Measurements from ENCODE around the gene MED12L. TPM values are rescaled to one million over a fixed set of nuclear protein-coding genes. Genes with fewer than 3 reads are reported as not detected.

The MED12L gene
- total and polyA plus RNA-seq, 2 experiments from 2014 or later = 0.07 to 2.7 TPM

DNA sequence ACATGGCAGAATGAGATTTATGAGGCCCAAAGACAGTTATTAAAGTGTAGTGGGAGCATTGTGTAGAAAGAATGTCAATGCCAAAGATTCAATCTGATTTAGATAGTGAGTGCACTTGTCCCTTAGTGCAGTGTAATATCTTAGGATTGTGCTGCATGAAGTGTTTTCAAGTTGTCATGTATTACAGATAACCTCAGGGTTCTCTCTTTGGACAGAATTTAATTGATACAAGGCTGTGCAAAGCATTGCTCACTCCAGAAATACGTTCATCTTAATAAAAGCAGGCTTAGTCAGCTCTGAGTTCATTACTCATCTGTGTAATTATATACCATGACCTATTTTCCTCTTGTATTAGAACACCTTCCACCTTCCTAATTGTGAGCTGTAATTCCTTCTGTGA, 133.6 kb downstream of the MED12L start:
- Histone ChIP-seq H3K4me2 (no peak overlapping the region), H3K27ac (no peak overlapping the region), H3K9me3 (ENCODE audit: low read depth) (no peaks in the 10 kb centered on the region), H2AFZ (no peak overlapping the region), H3K4me1 (ENCODE audit: insufficient read depth) (no peaks in the 10 kb centered on the region), H3K79me2 (no peaks in the 10 kb centered on the region), H3K9me2 (replicated peaks; ENCODE audit: insufficient read depth) (no peaks in the 10 kb centered on the region), H3K4me3 (no peak overlapping the region), H3K36me3 (replicated peaks; ENCODE audit: insufficient read depth, low read depth) (no peaks in the 10 kb centered on the region), H4K20me1 (ENCODE audit: insufficient read depth, poor library complexity, severe bottlenecking) (no peaks in the 10 kb centered on the region), H3K27me3 (no peaks in the 10 kb centered on the region)
- TF ChIP-seq EZH2 (IDR thresholded peaks at IDR 0.05; ENCODE audit: borderline replicate concordance) (no peak), EZH2phosphoT487 (IDR thresholded peaks at IDR 0.05; ENCODE audit: low read depth, severe bottlenecking, unreplicated experiment) (no peak)
- TF ChIP-seq, protein P1, sequence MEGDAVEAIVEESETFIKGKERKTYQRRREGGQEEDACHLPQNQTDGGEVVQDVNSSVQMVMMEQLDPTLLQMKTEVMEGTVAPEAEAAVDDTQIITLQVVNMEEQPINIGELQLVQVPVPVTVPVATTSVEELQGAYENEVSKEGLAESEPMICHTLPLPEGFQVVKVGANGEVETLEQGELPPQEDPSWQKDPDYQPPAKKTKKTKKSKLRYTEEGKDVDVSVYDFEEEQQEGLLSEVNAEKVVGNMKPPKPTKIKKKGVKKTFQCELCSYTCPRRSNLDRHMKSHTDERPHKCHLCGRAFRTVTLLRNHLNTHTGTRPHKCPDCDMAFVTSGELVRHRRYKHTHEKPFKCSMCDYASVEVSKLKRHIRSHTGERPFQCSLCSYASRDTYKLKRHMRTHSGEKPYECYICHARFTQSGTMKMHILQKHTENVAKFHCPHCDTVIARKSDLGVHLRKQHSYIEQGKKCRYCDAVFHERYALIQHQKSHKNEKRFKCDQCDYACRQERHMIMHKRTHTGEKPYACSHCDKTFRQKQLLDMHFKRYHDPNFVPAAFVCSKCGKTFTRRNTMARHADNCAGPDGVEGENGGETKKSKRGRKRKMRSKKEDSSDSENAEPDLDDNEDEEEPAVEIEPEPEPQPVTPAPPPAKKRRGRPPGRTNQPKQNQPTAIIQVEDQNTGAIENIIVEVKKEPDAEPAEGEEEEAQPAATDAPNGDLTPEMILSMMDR (IDR thresholded peaks at IDR 0.05; ENCODE audit: poor library complexity) = no peak
- DNase-seq (ENCODE audit: low spot score) = no peak
- WGBS (ENCODE audit: low lambda C conversion rate, missing lambda C conversion rate) = 48% methylated on average over 1 of the region's 1 CpG

DNA sequence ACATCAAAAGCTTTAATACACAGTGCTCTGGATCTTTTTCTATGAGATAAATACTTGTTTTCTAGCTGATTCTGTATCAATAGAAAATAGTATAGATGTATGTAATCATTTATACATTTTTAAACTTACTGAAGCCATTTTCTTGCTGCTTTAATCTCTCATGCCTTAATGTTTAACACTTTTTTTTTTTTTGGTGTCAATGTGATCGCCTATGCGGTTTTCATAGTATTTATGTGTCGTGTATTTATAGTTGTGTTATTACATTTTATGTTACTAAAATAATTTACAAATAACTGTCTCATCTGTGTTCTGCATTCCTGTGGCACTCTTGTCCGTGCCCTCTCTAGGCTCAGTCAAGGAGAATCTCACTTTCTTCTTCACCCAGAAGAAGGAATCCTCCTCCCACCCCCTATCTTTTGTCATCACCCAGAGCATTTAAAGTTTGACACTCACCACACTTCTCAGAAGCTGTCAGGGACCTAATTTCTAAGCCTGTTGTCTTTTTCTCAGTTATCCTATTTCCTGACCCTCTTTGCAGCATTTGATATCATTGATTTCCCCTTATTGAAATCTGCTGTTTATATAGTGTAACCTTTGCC, 138.9 kb downstream of the MED12L start:
- Histone ChIP-seq H3K27ac (no peak overlapping the region), H3K4me1 (ENCODE audit: insufficient read depth) (peaks cover 13% of the 10 kb centered on the region), H2AFZ (no peak overlapping the region), H3K27me3 (no peaks in the 10 kb centered on the region), H3K4me2 (no peak overlapping the region), H3K79me2 (no peaks in the 10 kb centered on the region), H3K4me3 (no peak overlapping the region), H3K9me3 (ENCODE audit: low read depth) (no peaks in the 10 kb centered on the region), H3K36me3 (replicated peaks; ENCODE audit: insufficient read depth, low read depth) (no peaks in the 10 kb centered on the region), H4K20me1 (ENCODE audit: insufficient read depth, poor library complexity, severe bottlenecking) (no peaks in the 10 kb centered on the region), H3K9me2 (replicated peaks; ENCODE audit: insufficient read depth) (no peaks in the 10 kb centered on the region)
- WGBS (ENCODE audit: low lambda C conversion rate, missing lambda C conversion rate) = 87% methylated on average over 4 of the region's 4 CpGs
- DNase-seq (ENCODE audit: low spot score) = no peak
- TF ChIP-seq, protein P1 (IDR thresholded peaks at IDR 0.05; ENCODE audit: poor library complexity) = no peak
- no peak for TF ChIP-seq EZH2 (IDR thresholded peaks at IDR 0.05; ENCODE audit: borderline replicate concordance)
- TF ChIP-seq EZH2phosphoT487 (IDR thresholded peaks at IDR 0.05; ENCODE audit: low read depth, severe bottlenecking, unreplicated experiment) = no peak

DNA sequence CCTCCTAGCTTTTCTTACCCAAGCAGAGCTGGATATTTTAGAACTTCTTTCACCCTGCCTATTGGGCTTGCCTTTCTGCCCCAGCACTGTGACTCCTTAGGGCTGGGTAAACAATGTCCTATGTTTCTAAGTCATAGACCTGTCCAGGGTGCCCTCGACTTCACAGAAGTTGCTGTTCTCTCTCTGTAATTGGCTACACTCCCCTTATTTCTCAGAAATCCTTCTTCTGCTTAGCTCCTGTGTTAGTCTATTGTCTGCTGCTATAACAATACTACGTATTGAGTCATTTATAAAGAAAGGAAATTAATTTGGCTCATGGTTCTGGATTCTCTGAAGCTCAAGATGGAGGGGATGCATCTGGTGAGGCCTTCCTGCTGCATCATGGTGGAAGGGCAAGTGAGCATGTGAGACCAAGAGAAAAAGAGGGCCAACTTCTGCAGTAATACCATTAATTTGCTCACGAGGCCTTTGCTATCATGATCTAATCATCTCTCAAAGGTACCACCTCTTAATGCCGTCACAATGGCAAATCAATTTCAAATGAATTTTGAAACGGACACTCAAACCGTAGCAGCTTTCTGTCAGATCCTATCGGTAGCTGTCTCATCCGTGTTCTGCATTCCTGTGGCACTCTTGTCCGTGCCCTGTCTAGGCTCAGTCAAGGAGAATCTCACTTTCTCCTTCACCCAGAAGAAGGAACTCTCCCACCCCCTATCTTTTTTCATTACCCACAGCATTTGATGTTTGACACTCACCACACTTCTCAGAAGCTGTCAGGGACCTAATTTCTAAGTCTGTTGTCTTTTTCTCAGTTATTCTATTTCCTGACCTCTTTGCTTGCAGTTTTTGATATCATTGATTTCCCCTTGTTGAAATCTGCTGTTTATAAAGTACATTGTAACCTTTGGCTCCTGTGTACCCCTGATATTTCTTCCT, 139.8 kb downstream of the MED12L start:
- WGBS (ENCODE audit: low lambda C conversion rate, missing lambda C conversion rate) = 90% methylated on average over 9 of the region's 9 CpGs
- Histone ChIP-seq H3K4me2 (no peak overlapping the region), H4K20me1 (ENCODE audit: insufficient read depth, poor library complexity, severe bottlenecking) (no peaks in the 10 kb centered on the region), H3K9me3 (ENCODE audit: low read depth) (no peaks in the 10 kb centered on the region), H3K4me1 (ENCODE audit: insufficient read depth) (peaks cover 13% of the 10 kb centered on the region), H3K36me3 (replicated peaks; ENCODE audit: insufficient read depth, low read depth) (no peaks in the 10 kb centered on the region), H3K9me2 (replicated peaks; ENCODE audit: insufficient read depth) (no peaks in the 10 kb centered on the region), H2AFZ (no peak overlapping the region), H3K27ac (no peak overlapping the region), H3K79me2 (no peaks in the 10 kb centered on the region), H3K4me3 (no peak overlapping the region), H3K27me3 (no peaks in the 10 kb centered on the region)
- no peak for DNase-seq (ENCODE audit: low spot score)
- TF ChIP-seq EZH2 (IDR thresholded peaks at IDR 0.05; ENCODE audit: borderline replicate concordance) = no peak
- TF ChIP-seq, protein P1 (IDR thresholded peaks at IDR 0.05; ENCODE audit: poor library complexity) = no peak
- no peak for TF ChIP-seq EZH2phosphoT487 (IDR thresholded peaks at IDR 0.05; ENCODE audit: low read depth, severe bottlenecking, unreplicated experiment)
